ENCODE measurements around the gene FNDC1.

Gene FNDC1

GRCh38 chr6:159321267-159321666, 152.1 kb downstream of the FNDC1 start:
- DNase-seq (ENCODE audit: low read depth) = no peak
- no peak for TF ChIP-seq CTCF (IDR thresholded peaks at IDR 0.05; ENCODE audit: control insufficient read depth, insufficient read depth, low read depth, low read length, missing control alignments)
- no peak overlapping the region for H3K4me3 ChIP-seq (ENCODE audit: control insufficient read depth, low read depth, low read length)
